Measurements from ENCODE around the gene KAT8.
"Not testable (repeated sequence)": the region's sequence is repeated elsewhere in the genome, so short reads cannot be mapped to it uniquely, and the experiment has no call there.

The KAT8 gene

GRCh38 chr16:31148896-31149295 lies 31.4 kb downstream of the KAT8 start:
- DNase-seq (ENCODE audit: low read depth): no peak

GRCh38 chr16:31149332-31149731 lies 31.9 kb downstream of the KAT8 start:
- DNase-seq (ENCODE audit: low read depth): no peak

GRCh38 chr16:31149894-31150890 lies 32.7 kb downstream of the KAT8 start, which contains the start of gene PRSS36:
Gene PRSS36 (minus strand): TSS chr16:31150066. CDS start chr16:31150035, 31 bp downstream.
- no peak for DNase-seq (ENCODE audit: low read depth)

- not testable (repeated sequence) for DNase-seq (ENCODE audit: low read depth)
These were observed 33.5 kb downstream of the KAT8 start for GRCh38 chr16:31150976-31151375.

- DNase-seq (ENCODE audit: low read depth): no peak
These were observed 39.7 kb downstream of the KAT8 start for GRCh38 chr16:31157136-31157535.

- DNase-seq (ENCODE audit: low read depth): no peak
These were observed 49.9 kb downstream of the KAT8 start for GRCh38 chr16:31167315-31167714.

GRCh38 chr16:31168848-31169247 lies 51.4 kb downstream of the KAT8 start:
- no peak for DNase-seq (ENCODE audit: low read depth)

- not testable (repeated sequence) for DNase-seq (ENCODE audit: low read depth)
These were observed 52.6 kb downstream of the KAT8 start for GRCh38 chr16:31170048-31170447.

- DNase-seq (ENCODE audit: low read depth): no peak
These were observed 59.7 kb downstream of the KAT8 start for GRCh38 chr16:31177136-31177535.

GRCh38 chr16:31179219-31179746 lies 61.8 kb downstream of the KAT8 start:
- DNase-seq (ENCODE audit: low read depth): no peak

GRCh38 chr16:31179747-31180459 lies 62.4 kb downstream of the KAT8 start, which contains the start of gene FUS:
Gene FUS (plus strand): TSS chr16:31180139. CDS start chr16:31180215, 76 bp downstream.
- no peak for DNase-seq (ENCODE audit: low read depth)
